Middle frontal gyrus (tissue), 1 donor: Measurements from ENCODE around the gene ANKRD65.
"Not testable (repeated sequence)": the region's sequence is repeated elsewhere in the genome, so short reads cannot be mapped to it uniquely, and the experiment has no call there.

ENCODE experiments used
- DNase-seq: peaks from one replicate; pipeline ENCODE4 v3.0.0-alpha.2; 2015; ENCODE audit warnings: low spot score; ENCODE audit errors: extremely low spot score

ANKRD65 gene

DNA sequence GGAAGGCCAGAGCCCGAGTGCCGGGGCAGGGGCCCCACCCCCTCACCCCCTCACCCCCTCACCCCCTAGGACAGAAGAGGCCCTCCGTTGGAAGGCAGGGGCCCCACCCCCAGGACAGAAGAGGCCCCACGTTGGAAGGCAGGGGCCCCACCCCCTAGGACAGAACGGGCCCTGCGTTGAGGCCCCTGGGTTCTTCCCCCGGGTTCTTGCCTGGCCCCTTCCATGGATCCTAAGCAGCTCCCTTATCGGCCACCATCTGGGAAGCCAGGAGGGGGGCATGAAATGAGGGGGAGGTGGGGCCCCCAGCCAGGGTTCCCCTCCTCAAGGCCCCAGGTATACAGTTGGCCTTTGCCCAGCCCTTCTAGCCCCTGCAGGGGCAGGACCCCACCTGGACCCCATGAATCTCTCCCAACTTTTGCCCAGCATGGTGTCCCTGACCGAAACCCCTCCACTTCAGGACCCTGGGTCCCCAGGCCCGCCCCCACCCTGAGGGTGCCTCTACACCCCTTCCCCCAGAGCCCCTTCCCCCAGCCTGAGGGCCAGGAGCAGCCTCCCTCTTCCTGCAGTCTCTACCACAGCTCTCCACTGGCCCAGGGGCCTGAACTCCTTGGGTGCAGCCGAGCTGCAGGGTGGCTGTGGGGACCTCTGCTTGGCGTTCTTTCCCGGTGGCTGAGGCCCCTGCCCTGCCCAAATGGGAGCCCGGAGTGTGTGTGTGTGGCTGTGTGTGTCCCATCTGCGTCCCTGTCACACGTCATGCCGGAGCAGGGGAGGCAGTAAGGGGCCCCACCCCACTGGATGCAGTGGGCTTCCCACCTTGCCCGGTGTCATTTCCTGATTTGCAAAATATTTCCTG lies 10.1 kb upstream of the ANKRD65 start:
- DNase-seq = no peak

DNA sequence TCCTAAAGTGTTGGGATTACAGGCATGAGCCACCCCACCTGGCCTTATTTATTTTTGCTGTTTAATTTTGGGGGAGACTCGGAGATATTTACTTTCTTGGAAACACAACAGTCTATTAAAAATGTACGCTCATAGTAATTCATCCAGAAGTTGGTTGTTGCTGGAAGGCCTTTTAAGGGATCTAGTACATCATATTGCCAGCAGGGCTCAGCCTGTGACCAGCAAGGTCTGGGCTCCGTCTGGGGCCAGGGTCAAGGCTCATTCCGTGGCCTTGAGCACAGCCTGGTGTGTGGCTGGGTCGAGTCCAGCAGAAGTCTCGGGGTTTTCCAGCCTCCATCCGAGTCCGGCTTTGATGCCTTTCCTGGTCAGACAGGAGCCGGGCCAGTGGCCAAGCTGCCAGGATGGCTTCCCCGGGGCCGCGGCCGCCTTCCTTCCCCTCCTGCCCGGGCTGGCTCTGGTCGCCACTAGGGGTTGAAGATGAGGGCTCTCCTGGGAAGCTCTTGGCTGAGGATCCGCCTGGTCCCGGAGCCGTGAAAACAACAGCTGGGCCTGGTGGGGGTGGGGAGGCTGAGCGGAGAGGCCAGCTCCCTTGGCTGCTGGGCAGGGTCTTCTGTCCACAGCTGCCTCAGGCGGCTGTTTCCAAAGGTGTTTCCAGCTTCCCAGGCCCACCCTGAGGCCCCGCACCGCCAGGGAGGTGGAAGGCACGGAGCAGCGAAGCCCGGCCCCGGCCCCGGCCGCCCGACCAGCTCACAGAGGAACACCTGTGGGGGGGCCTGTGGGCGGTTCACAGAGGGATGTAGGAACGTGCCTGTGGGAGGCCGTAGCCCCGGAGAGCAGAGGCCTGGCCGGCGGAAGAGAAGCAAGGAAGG lies 9.3 kb upstream of the ANKRD65 start:
- no peak for DNase-seq

DNA sequence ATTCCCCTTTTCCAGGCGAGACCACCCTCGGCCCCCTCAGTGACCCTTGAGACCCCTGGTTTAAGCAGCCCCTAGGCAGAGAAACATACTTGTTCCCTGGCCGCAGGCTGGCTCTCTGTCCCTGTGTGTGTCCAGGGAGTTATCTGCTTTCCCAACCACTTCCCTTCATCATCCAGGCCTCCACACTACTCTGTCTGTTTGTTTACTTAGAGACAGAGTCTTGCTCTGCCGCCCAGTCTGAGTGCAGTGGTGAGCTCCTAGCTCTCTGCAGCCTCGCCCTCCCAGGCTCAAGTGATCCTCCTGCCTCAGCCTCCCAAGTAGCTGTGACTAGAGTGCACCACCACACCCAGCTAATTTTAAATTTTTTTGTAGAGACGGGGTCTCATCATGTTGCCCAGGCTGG lies 8.6 kb upstream of the ANKRD65 start:
- DNase-seq = no peak

DNA sequence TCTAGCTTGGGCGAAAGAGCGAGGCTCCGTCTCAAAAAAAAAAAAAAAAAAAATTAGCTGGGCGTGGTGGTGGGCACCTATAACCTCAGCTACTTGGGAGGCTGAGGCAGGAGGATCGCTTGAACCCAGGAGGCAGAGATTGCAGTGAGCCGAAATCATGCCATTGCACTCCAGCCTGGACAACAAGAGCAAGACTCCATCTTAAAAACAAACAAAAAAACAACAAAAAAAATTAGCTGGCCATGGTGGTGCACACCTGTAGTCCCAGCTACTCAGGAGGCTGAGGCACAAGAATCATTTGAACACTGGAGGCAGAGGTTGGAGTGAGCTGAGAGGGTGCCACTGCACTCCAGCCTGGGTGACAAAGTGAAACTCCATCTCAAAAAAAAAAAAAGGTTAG lies 7.9 kb upstream of the ANKRD65 start:
- not testable (repeated sequence) for DNase-seq

DNA sequence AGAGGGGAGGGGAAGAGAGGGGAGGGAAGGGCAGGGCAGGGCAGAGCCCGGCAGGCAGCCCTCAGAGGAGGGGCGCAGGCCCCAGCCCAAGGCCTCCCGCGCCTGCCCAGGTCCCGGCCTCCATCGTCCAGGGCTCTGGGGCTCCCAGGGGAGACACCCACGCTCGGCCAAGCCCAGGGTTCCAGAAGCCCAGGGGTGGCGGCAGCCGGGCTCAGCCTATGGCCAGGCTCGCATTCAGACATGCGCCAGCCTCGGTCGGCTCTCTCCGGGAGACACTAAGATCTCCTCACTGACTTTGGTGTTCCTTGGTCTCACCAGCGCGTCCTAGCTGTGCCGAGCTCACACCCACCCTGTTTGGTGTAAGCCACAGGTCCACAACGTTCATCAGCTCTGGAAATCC lies 7.1 kb upstream of the ANKRD65 start:
- DNase-seq = no peak

DNA sequence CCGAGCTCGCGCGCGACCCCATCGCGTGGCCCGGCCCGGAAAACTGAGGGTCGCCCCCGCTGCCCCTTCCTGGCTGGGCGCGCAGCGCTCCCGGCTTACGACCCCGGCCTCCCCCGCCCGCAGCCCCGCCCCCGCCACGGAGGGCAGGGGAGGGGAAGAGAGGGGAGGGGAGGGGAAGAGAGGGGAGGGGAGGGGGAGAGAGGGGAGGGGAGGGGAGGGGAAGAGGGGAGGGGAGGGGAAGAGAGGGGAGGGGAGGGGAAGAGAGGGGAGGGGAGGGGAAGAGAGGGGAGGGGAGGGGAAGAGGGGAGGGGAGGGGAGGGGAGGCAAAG lies 6.7 kb upstream of the ANKRD65 start:
- DNase-seq = no peak

DNA sequence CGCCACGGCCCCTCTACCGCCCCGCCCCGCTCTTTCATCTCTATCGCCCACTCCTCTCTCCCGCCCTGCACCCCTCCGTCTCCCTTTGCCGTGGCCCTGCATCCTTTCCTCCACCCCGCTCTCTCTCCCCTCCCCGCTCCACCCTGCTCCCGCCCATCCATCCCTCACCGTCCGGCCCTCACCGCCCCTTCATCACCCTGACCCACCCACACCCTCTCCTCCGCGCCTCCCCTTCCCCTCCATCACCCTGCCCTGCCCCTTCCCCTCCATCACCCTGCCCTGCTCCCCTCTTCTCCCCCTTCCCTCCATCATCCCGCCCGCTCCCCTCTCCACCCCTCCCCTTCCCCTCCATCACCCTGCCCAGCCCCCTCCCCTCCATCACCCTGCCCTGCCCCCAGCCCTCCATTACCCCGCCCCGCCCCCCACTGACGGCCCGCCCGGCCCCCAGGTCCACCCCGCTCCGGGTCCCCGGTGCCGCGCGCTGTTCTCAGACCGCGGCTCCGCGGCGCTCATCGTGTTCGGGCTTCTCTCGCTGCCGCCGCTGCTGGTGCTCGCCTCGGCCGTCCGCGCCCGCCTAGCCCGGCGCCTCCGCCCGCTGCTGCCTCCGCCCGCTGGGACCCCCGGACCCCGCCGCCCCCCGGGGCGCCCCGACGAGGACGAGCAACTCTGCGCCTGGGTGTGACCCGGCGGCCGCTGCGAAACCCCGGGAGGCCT lies 6.2 kb upstream of the ANKRD65 start:
- no peak for DNase-seq

DNA sequence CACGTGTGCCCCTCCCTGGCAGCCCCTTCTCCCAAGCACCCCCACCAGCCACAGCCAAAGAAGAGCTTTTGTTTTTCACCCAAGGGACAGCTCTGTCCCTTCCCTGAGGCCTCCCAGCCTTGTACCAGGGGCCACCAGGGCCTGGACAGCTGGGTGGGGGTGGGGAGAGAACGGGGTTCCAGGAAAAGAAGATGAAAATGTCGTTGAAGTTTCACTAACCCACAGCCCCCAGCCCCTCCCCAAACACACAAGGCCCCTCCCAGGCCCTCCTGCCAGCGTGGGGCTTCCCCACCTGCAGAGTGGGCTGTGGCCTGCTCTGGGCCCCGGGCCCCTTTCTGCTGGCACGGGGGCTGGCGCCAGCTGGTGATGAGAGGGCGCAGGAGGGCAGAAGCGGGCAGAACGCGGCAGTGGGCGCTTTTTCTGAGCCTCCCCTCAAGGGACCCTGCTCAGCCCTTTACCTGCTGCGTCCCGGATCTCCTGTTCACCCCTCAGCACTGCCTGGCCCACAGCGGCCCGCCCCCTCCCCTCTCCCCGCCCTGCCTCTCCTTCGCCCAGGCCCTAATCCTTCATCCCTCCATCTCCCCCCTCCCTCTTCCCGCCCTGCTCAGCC lies 5.5 kb upstream of the ANKRD65 start:
- no peak for DNase-seq

DNA sequence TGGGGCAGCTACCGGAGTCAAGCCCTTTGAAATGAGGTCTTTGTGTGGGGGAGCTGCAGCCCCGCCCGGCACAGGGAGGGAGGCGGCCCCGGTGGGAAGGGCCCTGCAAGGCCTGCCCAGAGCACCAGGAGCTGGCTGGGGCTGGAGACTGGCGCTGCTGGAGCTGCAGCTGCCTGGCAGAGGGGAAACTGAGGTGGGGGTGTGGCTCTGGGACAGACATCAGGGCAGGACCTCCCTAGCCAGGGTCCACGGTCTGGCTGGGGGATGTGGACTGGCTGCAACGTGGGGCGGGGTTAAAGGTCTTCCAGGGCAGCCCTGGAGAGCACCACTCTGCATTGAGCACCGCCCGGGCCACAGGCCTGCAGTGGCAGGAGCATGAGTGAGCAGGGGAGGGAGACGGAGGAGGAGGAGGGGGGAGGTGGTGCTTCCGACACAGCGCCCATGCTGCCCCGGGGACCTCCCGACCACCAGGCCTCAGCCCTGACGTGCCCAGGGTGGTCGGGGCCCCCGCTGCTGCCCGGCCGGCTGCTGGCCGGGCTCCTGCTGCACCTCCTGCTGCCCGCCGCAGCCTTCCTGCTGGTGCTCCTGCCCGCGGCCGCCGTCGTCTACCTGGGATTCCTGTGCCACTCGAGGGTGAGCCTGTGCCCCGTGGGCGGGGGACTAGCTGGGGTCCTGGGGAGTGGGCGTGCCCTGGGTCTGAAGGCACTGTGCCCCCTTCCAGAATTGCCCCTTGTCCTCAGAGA lies 4.8 kb upstream of the ANKRD65 start:
- DNase-seq = no peak

DNA sequence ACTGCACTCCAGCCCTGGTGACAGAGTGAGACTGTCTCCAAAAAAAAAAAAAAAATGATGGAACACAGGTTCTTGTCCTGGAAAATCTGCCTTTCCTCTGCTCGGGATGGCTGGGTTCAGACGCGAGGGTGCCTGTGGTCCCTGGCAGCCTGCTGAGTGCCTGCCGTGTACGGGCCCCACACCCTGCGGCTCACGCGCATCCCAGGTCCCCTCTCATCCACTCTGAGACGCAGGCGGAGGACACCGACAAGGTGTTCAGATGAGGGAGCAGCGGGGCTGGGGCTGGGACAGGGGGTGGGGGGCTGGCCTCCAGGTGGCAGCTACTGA lies 4.3 kb upstream of the ANKRD65 start:
- DNase-seq = no peak

DNA sequence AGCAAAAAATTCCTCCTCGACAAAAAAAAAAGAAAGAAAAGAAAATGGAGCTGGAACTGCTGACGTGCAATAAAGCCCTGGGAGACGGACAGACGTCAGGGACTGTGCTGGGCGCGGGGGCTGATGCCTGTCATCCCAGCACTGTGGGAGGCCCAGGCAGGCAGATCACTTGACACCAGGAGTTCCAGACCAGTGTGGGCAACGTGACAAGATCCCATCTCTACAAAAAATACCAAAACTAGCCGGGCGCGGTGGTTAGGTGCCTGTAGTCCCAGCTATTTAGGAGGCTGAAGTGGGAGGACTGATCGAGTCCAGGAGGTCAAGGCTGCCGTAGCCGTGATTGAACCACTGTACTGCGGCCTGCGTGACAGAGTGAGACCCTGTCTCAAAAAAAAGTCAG lies 3.6 kb upstream of the ANKRD65 start:
- DNase-seq = no peak

DNA sequence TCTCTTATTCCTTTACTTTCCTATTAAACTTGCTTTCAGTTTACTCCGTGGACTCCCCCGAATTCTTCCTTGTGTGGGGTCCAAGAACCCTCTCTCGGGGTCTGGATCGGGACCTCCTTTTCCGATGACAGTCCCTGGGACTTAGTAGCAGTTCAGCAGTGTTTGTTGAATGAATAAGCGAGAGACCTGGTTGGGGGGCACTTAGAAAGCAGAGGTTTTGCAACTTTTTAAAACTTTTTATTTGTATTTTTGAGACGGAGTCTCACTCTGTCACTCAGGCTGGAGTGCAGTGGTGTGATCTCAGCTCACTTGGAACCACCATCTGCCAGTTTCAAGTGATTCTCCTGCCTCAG lies 2.1 kb upstream of the ANKRD65 start:
- no peak for DNase-seq

DNA sequence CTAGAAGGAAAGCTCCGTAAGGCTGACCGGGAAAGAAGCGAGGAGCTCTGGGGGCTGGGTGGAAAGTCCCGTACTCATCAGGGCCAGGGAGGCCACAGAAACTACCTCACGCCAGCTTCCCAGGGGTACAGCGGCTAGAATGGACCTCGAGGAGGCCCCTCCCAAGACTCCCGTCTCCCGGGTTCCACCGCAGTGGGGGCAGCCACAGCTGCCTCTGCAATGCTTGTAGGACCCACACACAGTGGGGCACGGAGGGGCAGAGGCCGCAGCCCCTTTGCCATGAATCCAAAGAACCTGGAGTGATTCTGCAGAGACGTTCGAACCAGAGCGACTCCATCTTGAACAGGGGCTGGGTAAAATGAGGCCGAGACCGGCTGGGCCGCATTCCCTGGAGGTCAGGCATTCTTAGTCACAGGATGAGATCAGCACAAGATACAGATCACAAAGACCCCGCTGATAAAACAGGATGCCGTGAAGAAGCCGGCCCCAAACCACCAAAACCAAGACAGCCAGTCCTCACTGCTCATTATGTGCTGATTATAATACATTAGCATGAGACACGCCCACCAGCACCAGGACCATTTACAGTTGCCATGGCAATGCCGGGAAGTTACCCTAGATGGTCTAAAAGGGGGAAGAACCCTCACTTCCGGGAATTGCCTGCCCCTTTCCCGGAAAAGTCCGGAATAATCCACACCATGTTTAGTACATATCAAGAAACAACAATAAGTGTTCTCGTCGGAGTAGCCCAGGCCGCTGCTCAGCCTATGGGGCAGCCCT lies 1.6 kb upstream of the ANKRD65 start:
- DNase-seq = no peak

DNA sequence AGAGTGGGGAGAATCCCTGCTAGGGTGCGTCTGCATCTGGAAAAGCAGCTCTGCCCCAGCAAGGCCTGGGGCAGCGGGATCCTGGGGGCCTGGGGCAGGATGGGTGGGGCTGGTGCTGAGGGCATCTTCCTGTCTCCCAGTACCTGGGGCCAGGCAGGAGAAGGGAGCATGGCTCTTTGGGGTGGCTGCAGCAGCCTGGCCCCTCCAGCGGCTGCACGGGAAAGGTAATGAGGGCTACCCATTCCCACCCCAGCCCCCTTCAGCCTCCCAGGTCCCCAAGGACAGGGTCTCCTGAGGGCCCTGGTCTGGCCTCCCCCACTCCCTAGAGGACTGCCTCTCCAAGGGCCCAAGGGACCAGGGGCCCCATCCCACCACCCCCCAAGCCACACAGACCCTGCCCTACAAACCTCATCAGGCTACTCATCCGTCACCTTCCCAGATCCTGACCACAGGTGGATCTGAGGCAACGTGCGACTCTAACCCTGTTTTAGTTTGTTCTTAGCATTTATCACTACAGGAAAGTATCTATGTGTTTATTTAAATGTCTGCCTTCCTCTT lies 910 bp upstream of the ANKRD65 start:
- no peak for DNase-seq

DNA sequence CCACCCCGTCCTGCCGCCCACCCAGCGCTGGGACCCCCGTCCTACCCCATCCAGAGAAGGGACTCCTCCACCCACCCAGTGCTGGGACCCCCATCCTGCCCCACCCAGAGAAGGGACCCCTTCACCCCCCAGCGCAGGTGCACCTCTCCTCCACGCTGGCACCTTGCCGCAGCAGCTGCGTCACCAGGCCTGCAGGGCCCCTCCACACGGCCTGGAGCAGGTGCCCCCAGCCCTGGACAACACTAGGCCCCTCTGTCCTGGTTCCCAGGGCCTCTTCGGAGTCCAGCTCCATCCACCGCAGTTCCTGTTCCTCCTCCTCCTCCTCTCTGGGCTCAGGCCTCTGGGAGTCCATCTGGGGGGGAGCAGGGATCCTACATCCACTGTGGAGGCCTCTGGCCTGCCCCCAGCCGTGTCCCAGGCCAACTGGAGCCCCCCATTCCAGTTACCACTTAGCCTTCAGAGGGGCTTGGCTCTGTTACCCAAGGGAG lies 378 bp downstream of the ANKRD65 start:
- no peak for DNase-seq

DNA sequence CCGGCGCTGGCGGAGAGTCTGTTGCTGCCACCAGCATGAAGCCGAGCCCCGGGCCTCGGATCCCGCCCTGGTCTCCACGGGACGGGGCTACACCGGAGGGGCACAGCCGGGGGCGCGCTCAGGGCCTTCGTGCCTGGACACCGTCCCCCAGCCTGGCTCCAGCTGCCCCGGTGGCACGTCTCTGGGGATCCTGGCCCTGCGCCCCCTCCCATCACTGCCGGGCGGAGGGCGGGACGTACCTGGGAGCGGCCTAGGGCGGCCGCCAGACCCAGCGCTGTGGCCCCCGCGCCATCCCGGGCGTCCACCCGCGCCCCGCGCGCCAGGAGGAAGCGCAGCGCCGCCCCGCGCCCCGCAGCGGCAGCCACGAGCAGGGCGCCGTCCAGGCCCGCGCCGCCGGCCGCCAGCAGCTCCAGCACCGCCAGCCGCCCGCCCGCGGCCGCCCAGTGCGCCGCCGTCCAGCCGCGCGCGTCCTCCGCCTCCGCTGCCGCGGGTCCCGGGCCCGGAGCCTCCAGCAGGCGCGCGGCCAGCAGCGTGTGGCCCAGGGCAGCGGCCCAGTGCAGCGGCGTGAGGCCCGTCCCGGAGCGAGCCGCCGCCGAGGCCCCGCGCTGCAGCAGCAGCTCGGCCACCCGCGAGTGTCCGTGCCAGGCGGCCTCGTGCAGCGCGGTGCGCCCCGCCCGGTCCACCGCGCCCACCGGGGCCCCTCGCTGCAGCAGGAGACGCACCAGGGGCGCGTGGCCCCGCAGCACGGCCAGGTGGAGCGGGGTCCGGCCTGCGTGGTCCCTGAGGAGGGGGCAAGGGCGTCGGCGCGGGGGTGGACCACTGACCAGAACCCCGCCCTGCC lies 1.0 kb downstream of the ANKRD65 start:
- DNase-seq = no peak

DNA sequence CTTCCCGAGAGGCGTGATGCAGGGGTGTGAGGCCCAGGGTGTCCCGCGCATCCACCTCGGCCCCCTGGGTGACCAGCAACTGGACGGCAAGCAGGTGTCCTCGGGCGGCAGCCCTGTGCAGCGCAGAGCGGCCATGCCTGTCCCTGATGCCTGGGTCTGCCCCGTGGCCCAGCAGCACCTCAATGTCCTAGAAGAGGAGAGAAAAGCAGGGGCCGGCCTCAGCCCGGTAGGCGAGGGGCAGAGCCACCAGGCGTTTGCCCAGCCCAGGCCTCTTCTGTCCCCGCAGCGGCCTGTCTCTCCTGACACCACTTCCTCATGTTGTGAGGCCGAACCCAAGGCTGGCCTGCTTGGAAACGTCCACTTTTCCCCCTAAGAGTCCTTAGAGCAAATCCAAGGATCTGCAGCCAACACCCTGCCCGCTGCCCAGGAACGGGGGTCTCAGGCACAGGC lies 1.7 kb downstream of the ANKRD65 start:
- DNase-seq = no peak

DNA sequence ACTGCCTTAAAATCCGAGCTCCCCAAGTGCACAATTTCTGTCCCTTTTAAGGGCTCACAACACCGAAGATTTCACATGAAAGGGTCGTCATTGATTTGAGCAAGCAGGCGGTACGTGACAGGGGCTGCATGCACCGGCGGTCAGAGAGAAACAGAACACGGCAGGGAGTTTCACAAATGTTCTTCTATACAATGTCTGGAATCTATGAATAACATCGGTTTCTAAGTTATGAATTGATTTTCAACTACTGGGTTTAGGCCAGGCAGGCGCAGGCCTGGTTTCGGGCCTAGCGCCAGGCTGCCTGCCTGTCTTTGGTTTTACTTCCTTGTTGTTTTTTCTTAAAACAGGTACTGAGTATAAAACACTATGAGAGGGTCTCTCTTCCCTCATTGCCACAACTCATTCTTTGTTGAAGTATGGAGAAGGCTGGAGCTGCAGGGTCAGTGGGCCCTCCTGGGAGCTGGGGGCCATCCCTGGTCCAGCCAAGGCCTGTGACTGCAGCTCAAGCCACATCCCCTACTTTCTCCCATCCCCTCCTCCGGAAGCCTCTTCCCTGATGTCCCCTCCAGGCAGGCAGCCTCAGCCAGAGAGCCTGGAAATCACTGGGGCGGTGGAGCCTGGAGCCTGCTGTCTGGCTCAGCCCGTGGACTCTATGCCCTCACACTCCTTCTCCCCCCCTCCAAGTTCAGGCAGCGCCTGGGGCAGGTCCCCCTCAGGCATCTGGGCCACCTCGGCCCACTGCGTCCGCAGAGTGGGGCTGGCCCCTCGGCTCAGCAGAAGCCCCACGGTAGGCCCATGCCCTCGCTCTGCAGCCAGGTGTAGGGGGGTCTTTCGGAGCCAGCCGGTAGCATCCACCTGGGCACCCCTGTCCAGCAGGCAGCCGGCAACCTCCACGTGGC lies 2.4 kb downstream of the ANKRD65 start:
- DNase-seq = no peak
